Measurements from ENCODE around the gene ZNF324B. TPM values are rescaled to one million over a fixed set of nuclear protein-coding genes. Genes with fewer than 3 reads are reported as not detected.
"Not testable (repeated sequence)": the region's sequence is repeated elsewhere in the genome, so short reads cannot be mapped to it uniquely, and the experiment has no call there.

Gene ZNF324B
- total and polyA plus RNA-seq, 9 donors: 4.2 to 11.4 (median 8.3) TPM

GRCh38 chr19:58439576-58440554 is 11.6 kb upstream of the ZNF324B start, which contains the start of gene ZNF132:
Gene ZNF132 (minus strand): TSS chr19:58440153. CDS start chr19:58439821, 332 bp downstream.
- H3K27me3 ChIP-seq: no peaks in the 10 kb centered on the region
- H3K36me3 ChIP-seq: no peaks in the 10 kb centered on the region
- intact Hi-C loops (cut with DNase I): no loop called here
- H3K27ac ChIP-seq: peak within 1 kb of the TSS; percentile 24 to 67
- WGBS, 3 donors: 5 to 7% (median 6%) methylated on average over 54 to 59 of the region's 59 CpGs
- TF ChIP-seq EP300 (IDR thresholded peaks at IDR 0.05) (peak; percentile 59), POLR2A (IDR thresholded peaks at IDR 0.05) (peak; percentile 58), CTCF (IDR thresholded peaks at IDR 0.05) (no peak)
- peaks cover 3 to 38% of the 10 kb centered on the region in 2 donors for H3K9me3 ChIP-seq
- peaks cover 11% of the 10 kb centered on the region for H3K4me1 ChIP-seq (ENCODE audit: insufficient read depth)
- H3K4me3 ChIP-seq: peak within 1 kb of the TSS; percentile 61
- DNase-seq: peak; percentile 94 to 98 (median 96)

- WGBS, 3 donors: 9 to 13% (median 11%) methylated on average over 25 to 31 of the region's 31 CpGs
- intact Hi-C loops (cut with DNase I): no loop called here
- peak in 2 of 5 donors; percentile 37 to 61 for DNase-seq
- Histone ChIP-seq H3K27me3 (no peaks in the 10 kb centered on the region), H3K36me3 (no peaks in the 10 kb centered on the region), H3K4me3 (peak overlapping the region; percentile 61), H3K9me3 (peaks cover 0 to 31% of the 10 kb centered on the region in 2 donors), H3K27ac (peak overlapping the region in 1 of 2 donors; percentile 67), H3K4me1 (ENCODE audit: insufficient read depth) (peaks cover 11% of the 10 kb centered on the region)
- no peak for TF ChIP-seq CTCF (IDR thresholded peaks at IDR 0.05)
- TF ChIP-seq EP300 (IDR thresholded peaks at IDR 0.05): no peak
- no peak for TF ChIP-seq POLR2A (IDR thresholded peaks at IDR 0.05)
Observed at GRCh38 chr19:58440556-58440955, 10.9 kb upstream of the ZNF324B start.

- H3K27ac ChIP-seq; H3K9me3 ChIP-seq; H3K4me3 ChIP-seq; H3K27me3 ChIP-seq; DNase-seq; H3K36me3 ChIP-seq; intact Hi-C loops (cut with DNase I): not testable (repeated sequence)
- H3K4me1 ChIP-seq (ENCODE audit: insufficient read depth): peaks cover 11% of the 10 kb centered on the region
- WGBS, 3 donors: 86 to 91% (median 90%) methylated on average over 7 of the region's 7 CpGs
Observed at GRCh38 chr19:58442986-58443385, 8.4 kb upstream of the ZNF324B start.

- 64 to 73% (median 72%) methylated on average over 3 of the region's 3 CpGs for WGBS, 3 donors
- H3K27ac ChIP-seq; H3K36me3 ChIP-seq; H3K27me3 ChIP-seq; H3K9me3 ChIP-seq; H3K4me1 ChIP-seq (ENCODE audit: insufficient read depth); H3K4me3 ChIP-seq; intact Hi-C loops (cut with DNase I); DNase-seq: not testable (repeated sequence)
Observed at GRCh38 chr19:58448860-58449259, 2.6 kb upstream of the ZNF324B start.

- 61 to 69% (median 65%) methylated on average over 5 of the region's 5 CpGs for WGBS, 3 donors
- H3K27ac ChIP-seq; H3K27me3 ChIP-seq; H3K4me3 ChIP-seq; H3K9me3 ChIP-seq; intact Hi-C loops (cut with DNase I); H3K36me3 ChIP-seq; H3K4me1 ChIP-seq (ENCODE audit: insufficient read depth); DNase-seq: not testable (repeated sequence)
Observed at GRCh38 chr19:58449980-58450379, 1.4 kb upstream of the ZNF324B start.

- Histone ChIP-seq H3K36me3 (no peaks in the 10 kb centered on the region), H3K9me3 (no peaks in the 10 kb centered on the region), H3K4me3 (peak overlapping the region; percentile 88), H3K4me1 (ENCODE audit: insufficient read depth) (no peaks in the 10 kb centered on the region), H3K27me3 (no peaks in the 10 kb centered on the region), H3K27ac (no peak overlapping the region)
- no peak for DNase-seq
- intact Hi-C loops (cut with DNase I): no loop called here
- WGBS, 3 donors: 3 to 6% (median 4%) methylated on average over 11 of the region's 11 CpGs
- no peak for TF ChIP-seq POLR2A (IDR thresholded peaks at IDR 0.05)
- TF ChIP-seq EP300 (IDR thresholded peaks at IDR 0.05): no peak
- no peak for TF ChIP-seq CTCF (IDR thresholded peaks at IDR 0.05)
Observed at GRCh38 chr19:58450856-58451357, 515 bp upstream of the ZNF324B start.

All from ovary (tissue), 9 donors.